B cell (primary cell): ENCODE measurements around the gene CDKN3.

Experiments used
- CTCF ChIP-seq: fragments of 200-600 bp; IDR thresholded peaks from one replicate; pipeline ENCODE4 v1.8.0; 2022; ENCODE audit warnings: antibody characterized with exemption, mild to moderate bottlenecking
- EZH2 ChIP-seq: IDR thresholded peaks from 2 replicates; pipeline ENCODE4 v1.6.1; 2012; ENCODE audit warnings: borderline replicate concordance, low read depth, mild to moderate bottlenecking, moderate library complexity, low read length; ENCODE audit not compliant: insufficient read depth, poor library complexity, severe bottlenecking

GRCh38 chr14:54383835-54384234 lies 13.0 kb upstream of the CDKN3 start:
- TF ChIP-seq CTCF (no peak), EZH2 (no peak)
